GM12874 (cell line): ENCODE measurements around the gene SNRNP48.

ENCODE experiments used
- TF ChIP-seq, protein P1 (sequence below): IDR thresholded peaks from 2 replicates; pipeline ENCODE4 v1.5.1; 2011; ENCODE audit warnings: low read depth, mild to moderate bottlenecking, control low read depth, low read length, moderate library complexity; ENCODE audit not compliant: insufficient read depth

Gene SNRNP48

DNA sequence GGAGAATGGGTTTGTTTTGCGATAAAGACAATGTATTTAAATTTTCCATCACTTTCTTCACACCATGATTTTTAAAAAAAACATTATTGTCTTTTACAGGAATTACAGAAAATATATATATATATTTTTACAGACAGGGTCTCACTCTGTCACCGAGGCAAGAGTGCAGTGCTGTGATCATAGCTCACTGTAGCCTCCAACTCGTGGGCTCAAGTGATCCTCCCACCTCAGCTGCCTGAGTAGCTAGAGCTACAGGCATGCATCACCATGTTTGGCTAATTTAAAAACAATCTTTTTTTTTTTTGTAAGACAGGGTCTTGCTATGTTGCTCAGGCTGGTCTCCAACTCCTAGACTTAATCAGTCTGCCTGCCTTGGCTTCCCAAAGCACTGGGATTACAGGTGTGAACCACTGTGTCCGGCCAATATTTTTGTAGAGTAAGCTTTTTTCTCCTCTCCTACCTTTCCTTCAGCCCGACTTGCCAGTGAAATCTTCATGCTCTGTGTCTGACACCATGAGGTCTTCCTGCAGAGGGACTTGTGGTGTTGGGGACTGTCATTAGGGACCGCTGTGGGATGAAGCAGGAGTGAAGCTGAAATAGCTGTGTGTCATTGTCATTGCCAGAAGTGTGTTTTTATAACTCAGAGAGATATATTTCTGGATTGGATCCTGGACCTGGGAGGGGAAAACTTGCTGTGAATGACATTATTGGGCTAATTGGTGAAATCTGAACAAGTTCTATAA, 35.3 kb upstream of the SNRNP48 start:
- TF ChIP-seq, protein P1, sequence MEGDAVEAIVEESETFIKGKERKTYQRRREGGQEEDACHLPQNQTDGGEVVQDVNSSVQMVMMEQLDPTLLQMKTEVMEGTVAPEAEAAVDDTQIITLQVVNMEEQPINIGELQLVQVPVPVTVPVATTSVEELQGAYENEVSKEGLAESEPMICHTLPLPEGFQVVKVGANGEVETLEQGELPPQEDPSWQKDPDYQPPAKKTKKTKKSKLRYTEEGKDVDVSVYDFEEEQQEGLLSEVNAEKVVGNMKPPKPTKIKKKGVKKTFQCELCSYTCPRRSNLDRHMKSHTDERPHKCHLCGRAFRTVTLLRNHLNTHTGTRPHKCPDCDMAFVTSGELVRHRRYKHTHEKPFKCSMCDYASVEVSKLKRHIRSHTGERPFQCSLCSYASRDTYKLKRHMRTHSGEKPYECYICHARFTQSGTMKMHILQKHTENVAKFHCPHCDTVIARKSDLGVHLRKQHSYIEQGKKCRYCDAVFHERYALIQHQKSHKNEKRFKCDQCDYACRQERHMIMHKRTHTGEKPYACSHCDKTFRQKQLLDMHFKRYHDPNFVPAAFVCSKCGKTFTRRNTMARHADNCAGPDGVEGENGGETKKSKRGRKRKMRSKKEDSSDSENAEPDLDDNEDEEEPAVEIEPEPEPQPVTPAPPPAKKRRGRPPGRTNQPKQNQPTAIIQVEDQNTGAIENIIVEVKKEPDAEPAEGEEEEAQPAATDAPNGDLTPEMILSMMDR, result no peak

DNA sequence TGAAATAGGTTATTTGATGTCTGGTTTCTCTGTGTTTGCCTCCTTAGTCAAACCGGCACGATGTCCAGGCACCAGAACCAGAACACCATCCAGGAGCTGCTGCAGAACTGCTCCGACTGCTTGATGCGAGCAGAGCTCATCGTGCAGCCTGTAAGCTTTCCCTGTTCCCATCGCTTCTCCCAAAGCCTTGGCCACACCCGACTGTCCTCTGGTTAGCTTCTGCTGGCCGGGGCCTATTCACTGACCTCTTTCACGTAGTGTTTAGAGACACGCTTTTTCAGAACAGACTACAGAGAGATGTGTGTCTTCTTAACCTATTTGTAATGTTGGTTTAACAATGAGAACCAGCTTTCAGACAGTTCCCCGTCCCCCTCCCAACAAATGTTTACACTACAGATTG, 34.3 kb upstream of the SNRNP48 start:
- TF ChIP-seq, protein P1, result no peak

GRCh38 chr6:7556394-7557106, 33.4 kb upstream of the SNRNP48 start:
- TF ChIP-seq, protein P1, result no peak

- TF ChIP-seq, protein P1, result no peak
These were observed 32.3 kb upstream of the SNRNP48 start for GRCh38 chr6:7557652-7558051.

- TF ChIP-seq, protein P1, result no peak
These were observed 31.2 kb upstream of the SNRNP48 start for GRCh38 chr6:7558781-7559180.

GRCh38 chr6:7559196-7559595, 30.8 kb upstream of the SNRNP48 start:
- TF ChIP-seq, protein P1, result no peak

DNA sequence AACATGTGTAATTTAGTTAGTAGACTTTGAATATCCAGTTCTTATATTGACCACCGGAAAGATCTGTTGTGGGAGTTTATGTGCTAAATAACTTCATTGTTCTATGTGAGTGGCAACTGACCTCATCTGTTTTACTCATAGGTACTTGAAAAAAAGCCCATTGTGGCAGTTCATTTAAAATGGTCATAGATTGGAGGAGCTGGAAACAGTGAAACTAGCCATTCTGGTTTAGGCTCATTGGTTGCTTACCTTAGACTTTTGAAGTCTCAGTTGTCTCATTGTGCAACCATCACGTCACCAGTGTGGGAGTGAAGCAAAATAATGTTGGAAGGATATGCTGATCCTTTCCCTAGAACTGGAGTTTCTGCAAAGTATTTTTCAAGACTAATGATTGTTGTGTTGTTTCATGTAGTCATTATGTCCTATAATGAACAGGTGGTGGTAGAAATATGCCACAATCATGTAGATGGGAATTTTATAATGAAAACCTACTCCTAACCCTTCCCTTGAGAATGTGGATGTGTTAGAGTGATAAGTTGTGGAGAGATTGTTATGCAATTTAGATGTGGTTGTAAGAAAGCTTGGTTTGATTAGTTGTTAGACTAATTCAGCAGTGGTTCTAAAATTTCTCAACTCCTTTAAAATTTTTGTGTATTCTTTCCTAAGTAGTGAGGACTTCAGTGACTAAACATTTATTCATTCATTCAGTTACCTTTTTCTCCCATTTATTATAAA, 30.2 kb upstream of the SNRNP48 start:
- TF ChIP-seq, protein P1, result no peak
